PC-9 (cell line): ENCODE measurements around the gene OR8G1.

Experiments
- CTCF ChIP-seq: fragments of 200-600 bp; sonication (generic); conservative IDR thresholded peaks from 2 replicates; pipeline ENCODE4 v1.6.1; 2017; ENCODE audit warnings: mixed run types, antibody characterized with exemption, mild to moderate bottlenecking, moderate library complexity
- EZH2 ChIP-seq: fragments of 200-600 bp; sonication (generic); IDR thresholded peaks from 2 replicates; pipeline ENCODE4 v1.8.0; 2017; ENCODE audit warnings: antibody characterized with exemption, low read depth

- TF ChIP-seq CTCF (no peak), EZH2 (no peak)
Observed at GRCh38 chr11:124193221-124194010, 47.5 kb upstream of the OR8G1 start.
